DMS153 treated with DMSO at 0.1 percent for 48 hours (cell line): ENCODE data around the gene SMIM11.
"Not testable (repeated sequence)": the region's sequence is repeated elsewhere in the genome, so short reads cannot be mapped to it uniquely, and the experiment has no call there.

Experiments used
- DNase-seq: peaks from one replicate; lab custom pipeline; 2025; ENCODE audit not compliant: unreplicated experiment; lab: John Stamatoyannopoulos, UW

Gene SMIM11

GRCh38 chr21:34374940-34375618 is at the start of gene SMIM11:
SMIM11 (plus strand) TSS chr21:34375507; CDS start chr21:34379505, 3,998 bp downstream.
- DNase-seq = not testable (repeated sequence)

DNA sequence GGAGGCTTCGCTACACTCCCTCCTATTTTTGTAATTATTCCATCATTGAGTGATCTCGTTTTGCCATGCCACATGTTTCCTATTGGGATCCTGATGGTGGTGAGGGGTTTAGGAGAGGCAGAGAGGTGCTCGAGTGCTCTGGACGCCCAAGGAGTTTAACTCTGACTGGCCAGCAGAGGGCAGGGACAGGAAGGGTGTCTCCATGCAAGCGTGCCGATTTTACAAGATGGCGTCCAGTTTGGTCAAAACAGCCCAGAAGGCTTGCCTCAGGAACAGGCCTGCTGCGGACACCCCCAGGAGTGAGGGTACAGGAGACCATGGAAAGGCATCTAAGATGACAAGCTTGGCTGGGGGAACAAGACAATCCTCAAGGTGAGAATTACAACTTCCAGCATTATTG is 45.3 kb upstream of the SMIM11 start:
- DNase-seq = no peak

DNA sequence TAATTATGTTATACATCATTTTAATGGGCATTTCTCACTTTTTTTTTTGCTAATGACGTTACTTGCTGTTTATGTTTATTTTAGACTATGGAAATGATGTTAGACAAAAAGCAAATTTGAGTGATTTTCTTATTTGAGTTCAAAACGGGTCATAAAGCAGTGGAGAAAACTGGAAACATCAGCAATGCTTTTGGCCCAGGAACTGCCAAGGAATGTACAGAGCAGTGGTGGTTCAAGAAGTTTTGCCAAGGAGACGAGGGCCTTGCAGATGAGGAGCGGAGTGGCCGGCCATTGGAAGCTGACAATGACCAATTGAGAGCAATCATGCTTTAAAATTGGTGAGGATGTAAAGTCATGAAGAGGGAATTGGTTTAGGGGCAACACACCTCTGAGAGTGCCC is 43.6 kb upstream of the SMIM11 start:
- no peak for DNase-seq

- DNase-seq = no peak
These were observed 43.0 kb upstream of the SMIM11 start for GRCh38 chr21:34332347-34332746.

GRCh38 chr21:34333121-34333739 is 42.1 kb upstream of the SMIM11 start:
- DNase-seq = no peak

DNA sequence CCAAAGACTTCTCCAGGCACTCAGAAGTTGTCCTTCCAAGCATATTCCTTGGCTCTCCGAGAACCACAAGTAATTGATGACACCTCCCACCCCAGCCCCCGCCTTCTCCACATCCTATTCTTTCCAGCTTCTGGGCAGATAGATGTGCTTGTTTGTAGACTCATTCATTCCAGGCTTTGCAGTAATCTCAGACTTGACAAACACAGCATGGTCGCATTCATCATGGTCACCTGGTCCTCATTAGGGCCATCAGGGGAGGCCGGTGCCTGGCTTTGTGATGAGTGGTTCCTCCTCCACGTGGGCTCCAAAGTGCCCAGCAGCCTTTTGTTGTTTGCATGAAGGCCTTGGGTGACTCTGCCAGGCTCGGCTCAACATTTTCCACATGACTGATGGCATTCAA is 40.0 kb upstream of the SMIM11 start:
- no peak for DNase-seq

GRCh38 chr21:34336245-34336644 is 39.1 kb upstream of the SMIM11 start:
- no peak for DNase-seq

DNA sequence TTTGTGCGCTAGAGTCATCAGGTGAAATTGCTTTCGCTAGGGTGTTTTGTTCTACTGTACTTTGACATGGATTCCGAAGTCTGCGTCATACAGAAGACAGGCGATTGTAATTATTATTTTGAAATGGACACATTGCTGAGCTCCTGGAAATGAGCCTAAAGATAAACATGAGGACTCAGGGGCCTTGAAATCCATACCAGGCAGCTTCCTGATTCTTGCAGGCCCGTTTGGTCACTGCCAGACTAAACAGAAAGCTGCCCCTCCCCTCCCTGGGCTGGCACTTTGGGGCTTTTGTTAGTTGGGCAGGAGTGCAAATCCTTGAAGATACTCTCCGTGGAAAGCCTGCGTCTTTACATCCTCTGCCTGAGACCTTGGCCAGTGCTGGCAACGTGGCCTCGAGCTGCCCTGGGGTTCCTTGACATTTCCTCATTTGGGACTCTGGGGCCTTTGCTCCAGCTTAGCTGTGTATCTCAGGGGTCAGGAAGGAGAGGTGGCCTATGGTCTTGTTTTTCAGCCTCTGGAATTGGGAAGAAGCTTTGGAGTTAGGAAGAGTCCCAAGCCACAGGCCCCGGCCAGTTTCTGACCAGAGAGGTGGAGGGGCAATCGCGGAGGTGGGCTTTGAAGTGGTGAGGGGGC is 38.4 kb upstream of the SMIM11 start:
- no peak for DNase-seq

DNA sequence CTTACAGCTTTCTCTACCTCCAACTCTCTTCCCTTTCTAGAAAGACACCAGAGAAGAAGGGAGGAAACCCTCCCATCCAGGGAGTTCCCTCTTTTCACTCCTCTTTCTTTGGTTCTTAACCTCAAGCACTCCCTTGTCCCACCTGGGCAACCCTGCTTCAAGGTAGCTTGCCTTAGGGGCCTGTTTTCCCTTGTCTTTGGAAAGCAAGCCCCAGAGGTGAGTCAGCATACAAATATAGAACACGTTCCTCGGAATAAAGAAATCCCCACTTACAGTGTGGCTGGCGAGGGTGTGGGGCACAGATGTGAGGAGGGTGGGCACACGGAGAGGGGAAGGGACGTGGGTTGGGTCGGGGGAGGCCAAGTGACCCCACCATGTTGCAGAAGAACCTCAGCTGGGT is 37.6 kb upstream of the SMIM11 start:
- DNase-seq = no peak

GRCh38 chr21:34338226-34338625 is 37.1 kb upstream of the SMIM11 start:
- DNase-seq = no peak

GRCh38 chr21:34340061-34340460 is 35.2 kb upstream of the SMIM11 start:
- no peak for DNase-seq

DNA sequence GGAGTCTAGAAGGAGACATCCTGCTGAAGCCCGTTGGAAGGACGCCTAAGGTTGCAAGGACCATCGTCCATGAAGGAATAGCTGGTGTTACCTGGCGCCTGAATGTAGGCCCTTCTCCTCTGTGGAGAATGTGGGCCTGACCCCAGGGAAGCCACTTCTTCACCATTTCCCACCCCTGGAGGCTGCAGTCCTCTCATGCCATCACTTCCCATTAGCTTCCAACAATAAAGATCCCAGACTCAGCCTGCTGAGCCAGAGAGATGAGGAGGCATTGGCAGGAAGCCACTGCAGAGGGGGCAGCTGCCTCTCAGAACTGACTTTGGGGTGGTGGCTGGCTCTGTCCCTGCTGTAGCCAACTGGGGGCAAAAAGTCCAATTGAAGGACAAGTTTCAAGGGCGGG is 32.8 kb upstream of the SMIM11 start:
- no peak for DNase-seq

- no peak for DNase-seq
These were observed 32.0 kb upstream of the SMIM11 start for GRCh38 chr21:34343347-34343746.

- DNase-seq = no peak
These were observed 31.4 kb upstream of the SMIM11 start for GRCh38 chr21:34343838-34344381.

- DNase-seq = no peak
These were observed 30.7 kb upstream of the SMIM11 start for GRCh38 chr21:34344584-34344983.

- no peak for DNase-seq
These were observed 30.0 kb upstream of the SMIM11 start for GRCh38 chr21:34345091-34345871.

GRCh38 chr21:34345892-34346291 is 29.4 kb upstream of the SMIM11 start:
- no peak for DNase-seq

- DNase-seq = no peak
These were observed 26.3 kb upstream of the SMIM11 start for GRCh38 chr21:34348890-34349519.

DNA sequence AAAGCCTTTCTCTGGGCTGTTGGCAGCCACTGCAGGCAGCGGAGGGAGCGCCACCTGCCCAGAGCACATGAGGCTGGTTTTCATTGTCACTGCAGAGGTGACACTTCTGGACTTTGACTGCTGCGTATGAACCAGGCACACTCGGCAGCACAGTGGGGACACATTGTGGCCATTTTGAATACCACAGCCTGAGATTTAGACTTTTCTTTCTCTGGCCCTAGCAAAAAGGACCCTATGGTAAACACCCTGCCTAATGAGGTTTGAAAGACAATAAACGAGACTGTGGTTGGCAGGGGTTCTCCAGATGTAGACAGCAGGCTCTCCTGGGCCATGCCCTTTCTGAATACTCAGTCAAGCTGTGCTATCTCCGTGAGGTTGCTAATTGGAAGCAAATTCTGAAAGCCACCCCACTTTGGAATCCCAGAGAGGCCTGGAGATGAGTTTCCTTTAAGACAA is 23.5 kb upstream of the SMIM11 start:
- DNase-seq = no peak

DNA sequence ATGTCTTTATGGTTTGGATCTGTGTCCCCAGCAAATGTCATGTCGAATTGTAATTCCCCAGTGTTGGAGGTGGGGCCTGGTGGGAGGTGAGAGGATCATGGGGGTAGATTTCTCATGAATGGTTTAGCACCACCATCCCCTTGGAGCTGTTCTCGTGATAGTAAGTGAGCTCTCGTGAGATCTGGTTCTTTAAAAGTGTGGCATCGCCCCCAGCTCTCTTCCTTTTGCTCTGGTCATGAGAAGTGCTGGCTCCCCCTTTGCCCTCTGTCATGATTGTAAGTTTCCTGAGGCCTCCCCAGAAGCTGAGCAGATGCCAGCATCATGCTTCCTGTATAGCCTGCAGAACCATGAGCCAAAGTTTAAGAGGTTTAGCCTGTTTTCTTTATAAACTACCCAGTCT is 22.8 kb upstream of the SMIM11 start:
- DNase-seq = no peak

DNA sequence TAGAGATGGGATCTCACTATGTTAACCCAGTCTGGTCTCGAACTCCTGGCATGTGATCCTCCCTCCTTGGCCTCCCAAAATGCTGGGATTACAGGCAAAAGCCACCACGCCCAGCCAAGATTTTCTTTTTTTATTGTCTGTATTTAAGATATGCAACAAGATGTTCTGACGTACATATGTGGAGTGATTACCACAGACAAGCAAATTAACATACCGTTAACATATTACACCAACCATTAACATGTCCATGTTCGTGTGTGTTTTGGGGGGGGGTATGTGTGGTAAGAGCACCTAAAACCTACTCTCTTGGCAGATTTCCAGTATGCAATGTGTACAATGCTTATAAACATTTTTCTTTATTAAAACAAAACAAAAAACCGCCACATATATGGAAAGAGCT is 22.1 kb upstream of the SMIM11 start:
- no peak for DNase-seq
